Measurements from ENCODE around the gene CACNG5.

Gene CACNG5

DNA sequence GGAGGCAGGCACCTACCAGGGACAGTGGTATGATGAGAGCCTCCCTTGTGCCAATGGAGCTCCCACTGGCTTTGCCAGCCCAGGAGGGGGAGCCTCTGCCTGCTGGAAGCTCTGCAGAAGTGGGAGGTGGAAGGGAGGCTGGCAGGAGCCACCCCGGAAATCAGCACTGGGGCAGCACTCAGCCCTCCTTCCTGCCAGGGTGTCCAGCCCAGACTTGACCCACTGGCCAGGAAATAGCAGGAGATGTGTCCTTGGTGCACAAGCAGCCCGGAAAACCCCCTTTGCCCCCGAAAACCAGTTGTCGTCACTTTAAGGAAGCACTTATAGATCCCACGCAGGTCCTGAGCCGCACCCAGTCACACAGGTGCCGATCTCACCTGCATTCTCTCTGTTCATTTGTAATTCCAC lies 80.3 kb downstream of the CACNG5 start:
- Histone ChIP-seq H3K36me3 (ENCODE audit: control insufficient read depth in 5 of 5, insufficient read depth in 5 of 5, low read length in 5 of 5) (no peaks in the 10 kb centered on the region), H3K9me3 (ENCODE audit: control insufficient read depth in 5 of 5, low read length in 5 of 5) (peaks cover 0 to 11% (median 0%) of the 10 kb centered on the region in 5 donors), H3K4me1 (ENCODE audit: control insufficient read depth in 5 of 5, insufficient read depth in 5 of 5, low read length in 5 of 5) (no peaks in the 10 kb centered on the region), H3K27ac (ENCODE audit: low read depth, low read length) (no peak overlapping the region), H3K4me3 (ENCODE audit: low read depth in 1 of 5, low read length in 5 of 5) (no peak overlapping the region), H3K27me3 (ENCODE audit: control insufficient read depth in 5 of 5, insufficient read depth in 4 of 5, low read length in 5 of 5) (peaks cover 4 to 21% (median 7%) of the 10 kb centered on the region in 5 donors), H3K9ac (ENCODE audit: low read length in 5 of 5) (no peak overlapping the region)

- Histone ChIP-seq H3K9ac (ENCODE audit: low read length in 5 of 5) (no peak overlapping the region), H3K4me1 (ENCODE audit: control insufficient read depth in 5 of 5, insufficient read depth in 5 of 5, low read length in 5 of 5) (no peaks in the 10 kb centered on the region), H3K36me3 (ENCODE audit: control insufficient read depth in 5 of 5, insufficient read depth in 5 of 5, low read length in 5 of 5) (no peaks in the 10 kb centered on the region), H3K4me3 (ENCODE audit: low read depth in 1 of 5, low read length in 5 of 5) (no peak overlapping the region), H3K9me3 (ENCODE audit: control insufficient read depth in 5 of 5, low read length in 5 of 5) (peaks cover 0 to 15% (median 1%) of the 10 kb centered on the region in 5 donors), H3K27ac (ENCODE audit: low read depth, low read length) (no peak overlapping the region), H3K27me3 (ENCODE audit: control insufficient read depth in 5 of 5, insufficient read depth in 4 of 5, low read length in 5 of 5) (peaks cover 4 to 21% (median 8%) of the 10 kb centered on the region in 5 donors)
These were observed 80.9 kb downstream of the CACNG5 start for GRCh38 chr17:66915792-66916191.

- no peak overlapping the region for H3K27ac ChIP-seq (ENCODE audit: low read depth, low read length)
- no peak overlapping the region for H3K9ac ChIP-seq (ENCODE audit: low read length in 5 of 5)
- no peaks in the 10 kb centered on the region for H3K36me3 ChIP-seq (ENCODE audit: control insufficient read depth in 5 of 5, insufficient read depth in 5 of 5, low read length in 5 of 5)
- peaks cover 4 to 21% (median 8%) of the 10 kb centered on the region in 5 donors for H3K27me3 ChIP-seq (ENCODE audit: control insufficient read depth in 5 of 5, insufficient read depth in 4 of 5, low read length in 5 of 5)
- H3K4me1 ChIP-seq (ENCODE audit: control insufficient read depth in 5 of 5, insufficient read depth in 5 of 5, low read length in 5 of 5) = no peaks in the 10 kb centered on the region
- no peak overlapping the region for H3K4me3 ChIP-seq (ENCODE audit: low read depth in 1 of 5, low read length in 5 of 5)
- peaks cover 0 to 25% (median 6%) of the 10 kb centered on the region in 5 donors for H3K9me3 ChIP-seq (ENCODE audit: control insufficient read depth in 5 of 5, low read length in 5 of 5)
These were observed 82.0 kb downstream of the CACNG5 start for GRCh38 chr17:66916946-66917345.

GRCh38 chr17:66918896-66919295 lies 84.0 kb downstream of the CACNG5 start:
- Histone ChIP-seq H3K4me3 (ENCODE audit: low read depth in 1 of 5, low read length in 5 of 5) (no peak overlapping the region), H3K9me3 (ENCODE audit: control insufficient read depth in 5 of 5, low read length in 5 of 5) (peaks cover 0 to 28% (median 8%) of the 10 kb centered on the region in 5 donors), H3K36me3 (ENCODE audit: control insufficient read depth in 5 of 5, insufficient read depth in 5 of 5, low read length in 5 of 5) (no peaks in the 10 kb centered on the region), H3K27ac (ENCODE audit: low read depth, low read length) (no peak overlapping the region), H3K4me1 (ENCODE audit: control insufficient read depth in 5 of 5, insufficient read depth in 5 of 5, low read length in 5 of 5) (no peaks in the 10 kb centered on the region), H3K9ac (ENCODE audit: low read length in 5 of 5) (no peak overlapping the region), H3K27me3 (ENCODE audit: control insufficient read depth in 5 of 5, insufficient read depth in 4 of 5, low read length in 5 of 5) (peaks cover 6 to 16% (median 8%) of the 10 kb centered on the region in 5 donors)

DNA sequence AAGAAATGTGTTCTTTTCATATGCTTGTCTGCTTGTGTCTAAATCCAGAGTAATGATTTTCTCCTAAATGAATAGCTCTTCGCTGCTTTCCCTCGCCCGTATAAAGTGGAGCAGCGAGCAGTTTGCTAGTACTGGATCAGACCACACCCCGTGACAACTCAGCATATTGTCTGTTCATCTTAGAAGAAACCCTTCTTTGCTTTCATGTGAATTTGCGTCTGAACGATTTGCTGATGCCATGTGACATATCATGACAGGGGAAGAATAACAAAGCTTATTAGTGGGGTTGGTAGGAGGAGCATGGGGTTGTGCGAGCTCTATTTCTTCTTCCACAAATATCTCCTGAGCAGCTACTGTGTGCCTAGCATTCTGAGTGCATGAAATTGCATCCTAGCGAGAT lies 85.5 kb downstream of the CACNG5 start:
- peaks cover 2 to 8% (median 4%) of the 10 kb centered on the region in 5 donors for H3K27me3 ChIP-seq (ENCODE audit: control insufficient read depth in 5 of 5, insufficient read depth in 4 of 5, low read length in 5 of 5)
- H3K9ac ChIP-seq (ENCODE audit: low read length in 5 of 5) = no peak overlapping the region
- no peak overlapping the region for H3K27ac ChIP-seq (ENCODE audit: low read depth, low read length)
- no peaks in the 10 kb centered on the region for H3K36me3 ChIP-seq (ENCODE audit: control insufficient read depth in 5 of 5, insufficient read depth in 5 of 5, low read length in 5 of 5)
- H3K4me3 ChIP-seq (ENCODE audit: low read depth in 1 of 5, low read length in 5 of 5) = no peak overlapping the region
- H3K4me1 ChIP-seq (ENCODE audit: control insufficient read depth in 5 of 5, insufficient read depth in 5 of 5, low read length in 5 of 5) = no peaks in the 10 kb centered on the region
- peaks cover 0 to 28% (median 8%) of the 10 kb centered on the region in 5 donors for H3K9me3 ChIP-seq (ENCODE audit: control insufficient read depth in 5 of 5, low read length in 5 of 5)

GRCh38 chr17:66920950-66921349 lies 86.0 kb downstream of the CACNG5 start:
- Histone ChIP-seq H3K27ac (ENCODE audit: low read depth, low read length) (no peak overlapping the region), H3K36me3 (ENCODE audit: control insufficient read depth in 5 of 5, insufficient read depth in 5 of 5, low read length in 5 of 5) (no peaks in the 10 kb centered on the region), H3K4me1 (ENCODE audit: control insufficient read depth in 5 of 5, insufficient read depth in 5 of 5, low read length in 5 of 5) (no peaks in the 10 kb centered on the region), H3K9me3 (ENCODE audit: control insufficient read depth in 5 of 5, low read length in 5 of 5) (peaks cover 0 to 28% (median 8%) of the 10 kb centered on the region in 5 donors), H3K4me3 (ENCODE audit: low read depth in 1 of 5, low read length in 5 of 5) (no peak overlapping the region), H3K9ac (ENCODE audit: low read length in 5 of 5) (no peak overlapping the region), H3K27me3 (ENCODE audit: control insufficient read depth in 5 of 5, insufficient read depth in 4 of 5, low read length in 5 of 5) (peaks cover 2 to 7% (median 4%) of the 10 kb centered on the region in 5 donors)

GRCh38 chr17:66923886-66924285 lies 89.0 kb downstream of the CACNG5 start:
- Histone ChIP-seq H3K27ac (ENCODE audit: low read depth, low read length) (no peak overlapping the region), H3K4me1 (ENCODE audit: control insufficient read depth in 5 of 5, insufficient read depth in 5 of 5, low read length in 5 of 5) (no peaks in the 10 kb centered on the region), H3K9ac (ENCODE audit: low read length in 5 of 5) (no peak overlapping the region), H3K4me3 (ENCODE audit: low read depth in 1 of 5, low read length in 5 of 5) (no peak overlapping the region), H3K27me3 (ENCODE audit: control insufficient read depth in 5 of 5, insufficient read depth in 4 of 5, low read length in 5 of 5) (peaks cover 0 to 13% (median 7%) of the 10 kb centered on the region in 5 donors), H3K9me3 (ENCODE audit: control insufficient read depth in 5 of 5, low read length in 5 of 5) (peaks cover 0 to 22% (median 8%) of the 10 kb centered on the region in 5 donors), H3K36me3 (ENCODE audit: control insufficient read depth in 5 of 5, insufficient read depth in 5 of 5, low read length in 5 of 5) (no peaks in the 10 kb centered on the region)

- Histone ChIP-seq H3K4me3 (ENCODE audit: low read depth in 1 of 5, low read length in 5 of 5) (no peak overlapping the region), H3K36me3 (ENCODE audit: control insufficient read depth in 5 of 5, insufficient read depth in 5 of 5, low read length in 5 of 5) (no peaks in the 10 kb centered on the region), H3K27ac (ENCODE audit: low read depth, low read length) (no peak overlapping the region), H3K27me3 (ENCODE audit: control insufficient read depth in 5 of 5, insufficient read depth in 4 of 5, low read length in 5 of 5) (peaks cover 0 to 9% (median 7%) of the 10 kb centered on the region in 5 donors), H3K4me1 (ENCODE audit: control insufficient read depth in 5 of 5, insufficient read depth in 5 of 5, low read length in 5 of 5) (no peaks in the 10 kb centered on the region), H3K9me3 (ENCODE audit: control insufficient read depth in 5 of 5, low read length in 5 of 5) (peaks cover 0 to 11% (median 3%) of the 10 kb centered on the region in 5 donors), H3K9ac (ENCODE audit: low read length in 5 of 5) (no peak overlapping the region)
These were observed 91.0 kb downstream of the CACNG5 start for GRCh38 chr17:66925811-66926500.

DNA sequence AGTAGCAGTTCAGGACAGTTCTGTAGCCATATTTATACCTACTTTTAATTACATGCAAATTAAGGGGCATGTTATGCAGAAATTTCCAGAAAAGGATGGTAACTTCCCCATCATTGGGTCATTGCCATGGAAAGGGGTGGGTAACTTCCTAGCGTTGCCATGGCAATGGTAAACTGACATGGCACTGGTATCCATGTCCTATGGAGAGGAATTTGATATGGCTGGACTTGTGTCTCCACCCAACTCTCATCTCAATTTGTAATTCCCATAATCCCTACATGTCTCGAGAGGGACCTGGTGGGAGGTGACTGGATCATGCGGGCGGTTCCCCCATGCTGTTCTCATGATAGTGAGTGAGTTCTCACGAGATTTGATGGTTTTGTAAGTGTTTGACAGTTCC lies 94.0 kb downstream of the CACNG5 start:
- Histone ChIP-seq H3K36me3 (ENCODE audit: control insufficient read depth in 5 of 5, insufficient read depth in 5 of 5, low read length in 5 of 5) (no peaks in the 10 kb centered on the region), H3K27me3 (ENCODE audit: control insufficient read depth in 5 of 5, insufficient read depth in 4 of 5, low read length in 5 of 5) (peaks cover 0 to 12% (median 6%) of the 10 kb centered on the region in 5 donors), H3K4me3 (ENCODE audit: low read depth in 1 of 5, low read length in 5 of 5) (no peak overlapping the region), H3K9ac (ENCODE audit: low read length in 5 of 5) (no peak overlapping the region), H3K27ac (ENCODE audit: low read depth, low read length) (no peak overlapping the region), H3K4me1 (ENCODE audit: control insufficient read depth in 5 of 5, insufficient read depth in 5 of 5, low read length in 5 of 5) (no peaks in the 10 kb centered on the region), H3K9me3 (ENCODE audit: control insufficient read depth in 5 of 5, low read length in 5 of 5) (no peaks in the 10 kb centered on the region)

DNA sequence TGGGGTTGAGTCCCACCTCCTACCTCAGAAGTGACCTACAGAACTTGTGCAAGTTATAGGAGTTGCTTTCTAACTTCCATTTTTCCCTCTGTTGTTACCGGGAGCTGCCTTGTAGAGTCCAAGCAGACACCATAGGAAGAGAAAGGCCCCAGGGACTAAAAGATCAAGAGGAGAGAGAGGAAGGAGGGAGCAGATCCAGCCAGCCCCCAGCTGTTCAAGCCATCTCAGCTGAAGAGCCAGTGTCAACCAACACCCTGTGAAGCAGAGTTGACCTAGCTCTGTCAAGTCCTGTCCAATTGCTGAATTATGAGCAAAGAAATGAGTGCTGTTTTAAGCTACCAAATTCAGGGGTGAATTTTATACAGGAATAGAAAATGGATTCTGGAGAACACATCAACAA lies 94.7 kb downstream of the CACNG5 start:
- no peak overlapping the region for H3K27ac ChIP-seq (ENCODE audit: low read depth, low read length)

More for the DNA sequence above, 94.7 kb downstream of the CACNG5 start:
- Histone ChIP-seq H3K36me3 (ENCODE audit: control insufficient read depth in 5 of 5, insufficient read depth in 5 of 5, low read length in 5 of 5) (no peaks in the 10 kb centered on the region), H3K9me3 (ENCODE audit: control insufficient read depth in 5 of 5, low read length in 5 of 5) (no peaks in the 10 kb centered on the region), H3K4me3 (ENCODE audit: low read depth in 1 of 5, low read length in 5 of 5) (no peak overlapping the region), H3K27me3 (ENCODE audit: control insufficient read depth in 5 of 5, insufficient read depth in 4 of 5, low read length in 5 of 5) (peaks cover 0 to 12% (median 6%) of the 10 kb centered on the region in 5 donors), H3K4me1 (ENCODE audit: control insufficient read depth in 5 of 5, insufficient read depth in 5 of 5, low read length in 5 of 5) (no peaks in the 10 kb centered on the region), H3K9ac (ENCODE audit: low read length in 5 of 5) (no peak overlapping the region)
